HG03108 (cell line): Measurements from ENCODE around the gene TSGA10IP.

Experiments used
- ATAC-seq: cut with Tn5 transposase; IDR thresholded peaks from one replicate; pipeline ENCODE4 v1.9.1; 2021; ENCODE audit warnings: moderate library complexity; ENCODE audit not compliant: unreplicated experiment

Gene TSGA10IP

DNA sequence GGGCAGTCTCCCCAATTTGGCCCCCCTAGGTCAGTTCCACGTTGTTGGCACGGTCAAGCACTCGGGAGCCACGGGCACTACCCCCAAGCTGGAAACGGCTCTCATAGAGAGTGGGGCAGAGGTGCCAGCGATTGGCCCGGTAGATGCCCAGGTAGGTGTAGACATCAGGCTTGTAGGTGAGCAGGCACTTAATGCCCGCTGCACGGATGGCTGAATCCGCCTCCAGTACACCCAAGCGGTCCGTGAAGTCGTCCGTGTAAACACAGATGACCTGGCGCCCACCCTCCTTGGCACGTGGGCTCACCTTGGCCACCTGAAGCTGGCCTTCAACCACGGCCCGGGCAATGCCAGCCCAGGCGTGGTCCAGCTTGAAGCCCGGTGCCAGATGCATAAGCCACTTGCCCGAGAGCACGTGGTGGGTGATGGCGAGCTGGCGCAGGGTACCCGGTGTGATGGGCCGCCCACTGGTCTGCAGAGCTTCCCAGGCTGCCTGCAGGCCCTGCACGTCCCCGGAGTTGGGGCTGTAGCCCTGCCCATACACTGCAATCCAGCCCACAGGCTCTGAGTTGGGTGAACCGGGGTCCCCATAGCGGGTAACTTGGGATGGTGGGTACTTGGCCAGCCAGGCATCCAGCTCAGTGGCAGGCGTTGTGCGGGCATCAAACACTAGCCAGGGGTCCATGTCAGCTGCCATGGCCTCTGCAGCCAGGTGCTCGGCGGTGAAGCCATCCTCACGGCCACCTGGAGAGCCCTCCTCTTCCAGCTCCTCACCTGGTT, 27.7 kb upstream of the TSGA10IP start:
- ATAC-seq = no peak

- peak; percentile 37 for ATAC-seq
Observed at GRCh38 chr11:65918211-65919140, 26.8 kb upstream of the TSGA10IP start, which contains the start of gene C11orf68. Gene C11orf68 (minus strand): TSS chr11:65919062. CDS start chr11:65919031, 31 bp downstream.

- peak; percentile 85 for ATAC-seq
Observed at GRCh38 chr11:65919141-65919572, 26.1 kb upstream of the TSGA10IP start, which contains the start of gene DRAP1. Gene DRAP1 (plus strand): TSS chr11:65919426. CDS start chr11:65919502, 76 bp downstream.

- peak; percentile 32 for ATAC-seq
Observed at GRCh38 chr11:65919573-65920371, 25.5 kb upstream of the TSGA10IP start.

- no peak for ATAC-seq
Observed at GRCh38 chr11:65920372-65920802, 24.9 kb upstream of the TSGA10IP start.

GRCh38 chr11:65921033-65921555, 24.2 kb upstream of the TSGA10IP start:
- ATAC-seq = no peak

DNA sequence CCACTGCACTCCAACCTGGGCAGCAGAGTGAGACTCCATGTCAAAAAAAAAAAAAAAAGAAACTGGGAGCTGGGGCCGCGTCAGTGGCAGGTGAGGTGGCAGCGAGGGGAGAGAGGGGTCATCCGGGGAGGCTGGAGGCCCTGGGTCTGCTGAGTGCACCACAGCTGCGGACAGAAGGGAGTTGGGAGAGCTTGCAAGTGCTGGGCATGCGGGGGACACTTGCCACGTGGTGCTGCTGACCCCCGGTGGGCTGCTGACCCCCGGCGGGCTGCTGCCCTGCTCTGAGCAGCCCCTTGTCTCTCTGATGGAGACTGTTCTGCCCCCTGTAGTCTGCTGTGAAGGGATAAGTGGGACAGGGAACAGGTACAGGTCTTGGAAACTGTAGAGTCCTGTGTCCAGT, 23.4 kb upstream of the TSGA10IP start:
- ATAC-seq = no peak

GRCh38 chr11:65922565-65922964, 22.7 kb upstream of the TSGA10IP start:
- no peak for ATAC-seq

DNA sequence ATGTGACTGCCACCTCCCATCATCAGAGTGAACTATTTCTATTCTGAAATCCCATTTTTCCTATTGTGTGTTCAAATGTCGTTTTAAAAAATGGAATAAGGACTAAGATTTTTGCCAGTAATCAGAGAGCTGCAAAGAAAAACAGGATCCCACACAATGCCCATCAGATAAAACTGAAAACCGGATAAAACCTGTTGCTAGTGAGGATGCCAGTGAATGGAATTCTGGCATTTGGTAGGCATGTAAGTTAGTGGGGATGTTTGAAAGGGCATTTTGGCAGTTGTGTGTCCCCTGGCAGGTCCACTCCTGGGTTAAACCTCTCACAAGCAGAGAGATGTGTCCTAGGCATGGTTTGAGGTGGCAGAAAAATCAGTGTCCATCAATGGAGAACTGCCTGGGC, 19.9 kb upstream of the TSGA10IP start:
- no peak for ATAC-seq

DNA sequence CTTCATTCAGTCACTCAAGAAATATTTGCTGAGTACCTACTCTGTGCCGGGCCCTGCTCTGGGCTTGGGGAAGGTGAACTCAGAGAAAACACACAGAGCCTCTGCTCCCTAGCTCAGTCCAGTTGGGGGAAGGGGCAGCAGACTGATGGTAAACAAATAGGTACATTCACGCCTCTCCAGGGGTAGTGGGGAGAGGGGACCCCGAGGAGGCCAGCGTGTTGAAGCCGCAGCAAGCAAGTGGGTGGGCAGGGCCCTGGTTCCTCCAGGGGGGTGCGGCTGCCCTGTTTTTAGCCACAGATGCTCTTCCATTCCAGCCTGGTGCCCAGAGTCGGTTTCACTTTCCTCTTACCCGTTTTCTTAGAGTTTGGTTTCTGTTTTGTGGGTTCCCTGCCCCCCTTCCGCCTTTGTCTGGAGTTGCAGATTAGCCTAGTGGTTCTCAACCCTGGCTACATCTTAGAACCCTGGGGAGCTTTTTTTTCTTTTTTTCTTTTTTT, 17.3 kb upstream of the TSGA10IP start:
- ATAC-seq = peak; percentile 81

- no peak for ATAC-seq
Observed at GRCh38 chr11:65928667-65929066, 16.6 kb upstream of the TSGA10IP start.

GRCh38 chr11:65931773-65932557, 13.3 kb upstream of the TSGA10IP start:
- ATAC-seq = no peak

- no peak for ATAC-seq
Observed at GRCh38 chr11:65932558-65932919, 12.7 kb upstream of the TSGA10IP start.

GRCh38 chr11:65934014-65934413, 11.3 kb upstream of the TSGA10IP start:
- no peak for ATAC-seq

DNA sequence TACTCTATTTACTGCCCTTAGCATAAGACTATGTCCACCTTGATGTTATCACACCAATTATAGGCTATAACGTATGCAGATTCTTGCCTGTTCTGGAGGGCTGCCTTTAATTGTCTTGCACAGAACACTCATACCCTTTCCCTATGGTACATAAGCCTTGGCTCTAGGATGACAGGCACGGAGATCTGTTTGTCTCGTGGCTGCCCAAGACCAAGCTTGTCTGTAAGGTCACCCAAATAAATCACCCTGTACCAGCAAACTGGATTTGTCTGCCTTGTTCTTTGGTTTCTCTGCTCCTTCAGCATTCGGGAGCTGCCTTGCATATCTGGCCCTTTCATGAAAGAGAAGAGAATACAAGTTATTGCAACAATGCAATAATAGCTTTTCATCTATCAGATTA, 7.5 kb upstream of the TSGA10IP start:
- no peak for ATAC-seq

DNA sequence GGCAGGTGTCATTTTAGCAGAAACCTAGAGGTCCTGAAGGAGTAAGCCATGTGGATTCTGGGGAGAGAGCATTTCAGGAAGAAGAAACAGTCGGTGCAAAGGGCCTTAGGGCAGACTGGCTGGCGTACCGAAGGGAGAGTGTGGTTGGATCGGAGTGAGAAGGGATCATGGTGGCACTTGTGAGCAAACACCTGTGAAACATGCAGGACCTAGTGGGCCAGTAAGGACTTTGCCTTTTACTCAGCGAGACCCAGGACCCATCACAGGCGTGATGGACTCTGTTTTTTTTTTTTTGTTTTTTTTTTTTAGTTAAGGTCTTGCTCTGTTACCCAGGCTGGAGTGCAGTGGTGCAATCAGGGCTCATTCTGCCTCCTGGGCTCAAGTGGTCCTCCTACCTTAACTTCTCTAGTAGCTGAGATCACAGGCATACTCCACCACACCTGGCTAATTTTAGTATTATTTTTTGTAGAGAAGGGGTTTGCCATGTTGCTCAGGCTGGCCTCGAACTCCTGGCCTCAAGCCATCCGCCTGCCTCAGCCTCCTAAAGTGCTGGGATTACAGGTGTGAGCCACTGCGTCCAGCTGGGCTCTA, 3.5 kb upstream of the TSGA10IP start:
- no peak for ATAC-seq

DNA sequence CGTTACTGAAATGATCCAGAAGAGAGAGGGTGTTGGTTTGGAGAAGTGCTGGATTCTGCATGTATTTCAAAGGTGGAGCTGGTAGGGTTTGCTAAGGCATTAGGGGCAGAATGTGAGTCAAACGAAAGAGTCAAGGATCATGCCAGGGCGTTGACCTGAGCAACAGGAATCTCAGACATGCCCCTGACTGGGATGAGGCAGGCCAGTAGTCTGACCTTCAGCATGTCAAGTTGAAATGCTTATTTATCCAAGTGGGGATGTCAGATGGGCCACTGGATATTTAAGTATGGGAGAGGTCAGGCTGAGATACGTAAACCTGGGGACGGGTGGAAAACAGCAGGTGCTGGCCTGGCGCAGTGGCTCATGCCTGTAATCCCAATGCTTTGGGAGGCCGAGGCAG, 2.7 kb upstream of the TSGA10IP start:
- no peak for ATAC-seq

GRCh38 chr11:65944191-65944590, 1.1 kb upstream of the TSGA10IP start:
- ATAC-seq = no peak

DNA sequence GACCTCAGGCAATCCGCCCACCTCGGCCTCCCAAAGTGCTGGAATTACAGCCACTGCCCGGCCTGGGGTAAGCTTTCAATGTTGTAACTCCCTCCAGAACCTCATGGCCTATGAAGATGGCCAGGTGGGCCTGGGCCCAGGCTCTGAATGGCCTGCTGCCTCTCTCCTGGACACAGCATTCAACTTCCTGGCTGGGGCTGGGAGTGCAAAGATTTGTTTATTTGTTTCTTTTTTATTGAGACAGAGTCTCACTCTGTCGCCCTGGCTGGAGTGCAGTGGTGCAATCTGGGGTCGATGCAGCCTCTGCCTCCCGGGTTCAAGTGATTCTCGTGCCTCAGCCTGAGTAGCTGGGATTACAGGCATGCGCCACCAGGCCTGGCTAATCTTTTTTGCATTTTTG, 513 bp upstream of the TSGA10IP start:
- ATAC-seq = no peak
